WTC11 (cell line): ENCODE data around the gene COBL. TPM values are rescaled to one million over a fixed set of nuclear protein-coding genes. Genes with fewer than 3 reads are reported as not detected.

Experiments used
- ATAC-seq: fragments of 200-7000 bp; cut with Tn5 transposase; 2 replicates; pipeline ENCODE4 v1.10.0; 2021; ENCODE audit warnings: mild to moderate bottlenecking, moderate library complexity
- CTCF ChIA-PET: fragments of 300-600 bp; sonication (Branson Sonifier 250); formaldehyde crosslinking; loops from one replicate; lab custom pipeline; 2021; ENCODE audit warnings: antibody characterized with exemption; lab: Charles Lee
- POLR2A ChIA-PET: fragments of 350-600 bp; sonication (Branson Sonifier 250); formaldehyde crosslinking; loops from one replicate; lab custom pipeline; 2021; ENCODE audit warnings: antibody characterized with exemption; lab: Charles Lee
- DNase-seq: peaks from one replicate; pipeline ENCODE4 v3.0.0; 2021; ENCODE audit warnings: low spot score
- H3K27ac Mint-ChIP-seq: 2 replicates; pipeline ENCODE4 v1.8.0; 2021; ENCODE audit warnings: mixed read lengths
- H3K27me3 Mint-ChIP-seq: 2 replicates; pipeline ENCODE4 v1.8.0; 2021; ENCODE audit warnings: low read depth, mild to moderate bottlenecking, moderate library complexity, mixed read lengths
- H3K36me3 Mint-ChIP-seq: 2 replicates; pipeline ENCODE4 v1.8.0; 2021; ENCODE audit warnings: mixed read lengths
- H3K4me1 Mint-ChIP-seq: 2 replicates; pipeline ENCODE4 v1.8.0; 2022; ENCODE audit warnings: mixed read lengths
- H3K4me3 Mint-ChIP-seq: 2 replicates; pipeline ENCODE4 v1.8.0; 2021; ENCODE audit warnings: mild to moderate bottlenecking, moderate library complexity, mixed read lengths
- H3K9me3 Mint-ChIP-seq: 2 replicates; pipeline ENCODE4 v1.8.0; 2021; ENCODE audit warnings: mixed read lengths
- E2F4 ChIP-seq: sonication (generic); formaldehyde crosslinking; IDR thresholded peaks from 2 replicates; pipeline ENCODE4 v1.8.1; 2022; ENCODE audit warnings: low read depth, mild to moderate bottlenecking, moderate library complexity, missing genetic modification reagents, borderline replicate concordance
- ERG ChIP-seq: fragments of 250-450 bp; sonication (Bioruptor Pico); IDR thresholded peaks from 2 replicates; pipeline ENCODE4 v1.8.0; 2021; ENCODE audit warnings: mild to moderate bottlenecking
- FOXJ3 ChIP-seq: sonication (generic); formaldehyde crosslinking; IDR thresholded peaks from 2 replicates; pipeline ENCODE4 v1.9.0; 2021; ENCODE audit warnings: missing genetic modification reagents, mild to moderate bottlenecking, borderline replicate concordance
- FOXP1 ChIP-seq: sonication (generic); formaldehyde crosslinking; IDR thresholded peaks from 2 replicates; pipeline ENCODE4 v1.8.0; 2022; ENCODE audit warnings: missing genetic modification reagents, mild to moderate bottlenecking, moderate library complexity, borderline replicate concordance
- JAZF1 ChIP-seq: fragments of 250-450 bp; sonication (Bioruptor Pico); IDR thresholded peaks from 2 replicates; pipeline ENCODE4 v1.9.0; 2021; ENCODE audit warnings: moderate library complexity, mild to moderate bottlenecking, inconsistent platforms
- JUN ChIP-seq: sonication (generic); formaldehyde crosslinking; IDR thresholded peaks from 2 replicates; pipeline ENCODE4 v1.8.0; 2023; ENCODE audit warnings: mild to moderate bottlenecking, missing genetic modification reagents
- MXD4 ChIP-seq: fragments of 250-450 bp; sonication (Bioruptor Pico); IDR thresholded peaks from 2 replicates; pipeline ENCODE4 v1.8.0; 2021; ENCODE audit warnings: mild to moderate bottlenecking, moderate library complexity, borderline replicate concordance
- NFE2L1 ChIP-seq: sonication (generic); formaldehyde crosslinking; IDR thresholded peaks from 2 replicates; pipeline ENCODE4 v1.8.1; 2023; ENCODE audit warnings: missing genetic modification reagents
- NFYB ChIP-seq: sonication (generic); formaldehyde crosslinking; conservative IDR thresholded peaks from 2 replicates; pipeline ENCODE4 v1.8.0; 2022; ENCODE audit warnings: low read depth, missing genetic modification reagents
- OVOL2 ChIP-seq: fragments of 250-450 bp; sonication (Bioruptor Pico); IDR thresholded peaks from 2 replicates; pipeline ENCODE4 v1.9.0; 2021; ENCODE audit warnings: mild to moderate bottlenecking, borderline replicate concordance
- PREB ChIP-seq: sonication (generic); formaldehyde crosslinking; IDR thresholded peaks from 2 replicates; pipeline ENCODE4 v1.8.1; 2022; ENCODE audit warnings: mild to moderate bottlenecking, missing genetic modification reagents, moderate library complexity, borderline replicate concordance
- RELA ChIP-seq: sonication (generic); formaldehyde crosslinking; IDR thresholded peaks from 2 replicates; pipeline ENCODE4 v1.8.1; 2022; ENCODE audit warnings: missing genetic modification reagents, mild to moderate bottlenecking, borderline replicate concordance
- RORB ChIP-seq: fragments of 250-450 bp; sonication (Bioruptor Pico); IDR thresholded peaks from 2 replicates; pipeline ENCODE4 v1.9.0; 2021; ENCODE audit warnings: mild to moderate bottlenecking
- SMAD3 ChIP-seq: sonication (generic); formaldehyde crosslinking; IDR thresholded peaks from 2 replicates; pipeline ENCODE4 v1.8.0; 2022; ENCODE audit warnings: missing genetic modification reagents, mild to moderate bottlenecking, borderline replicate concordance
- SOX15 ChIP-seq: fragments of 250-450 bp; sonication (Bioruptor Pico); IDR thresholded peaks from 2 replicates; pipeline ENCODE4 v1.9.0; 2021; ENCODE audit warnings: mild to moderate bottlenecking
- SP1 ChIP-seq: sonication (generic); formaldehyde crosslinking; conservative IDR thresholded peaks from 2 replicates; pipeline ENCODE4 v1.8.1; 2022; ENCODE audit warnings: missing genetic modification reagents
- ZBTB43 ChIP-seq: sonication (generic); formaldehyde crosslinking; IDR thresholded peaks from 2 replicates; pipeline ENCODE4 v1.8.1; 2023; ENCODE audit warnings: mild to moderate bottlenecking, missing genetic modification reagents
- ZNF317 ChIP-seq: sonication (generic); formaldehyde crosslinking; IDR thresholded peaks from 2 replicates; pipeline ENCODE4 v1.8.1; 2023; ENCODE audit warnings: low read depth, mild to moderate bottlenecking, moderate library complexity, missing genetic modification reagents, borderline replicate concordance
- total RNA-seq: library from RNA; stranded (reverse); gene quantifications from 3 replicates; pipeline ENCODE4 v1.2.3, GENCODE V29; 2021
- TF ChIP-seq, protein P1 (sequence below): sonication (generic); formaldehyde crosslinking; IDR thresholded peaks from 2 replicates; pipeline ENCODE4 v1.8.1; 2022; ENCODE audit warnings: mild to moderate bottlenecking, moderate library complexity, missing genetic modification reagents
- TF ChIP-seq, protein P2 (sequence below): sonication (generic); formaldehyde crosslinking; IDR thresholded peaks from 2 replicates; pipeline ENCODE4 v1.8.1; 2022; ENCODE audit warnings: missing genetic modification reagents, borderline replicate concordance
- TF ChIP-seq, protein P3 (sequence below): fragments of 250-450 bp; sonication (Bioruptor Pico); IDR thresholded peaks from 2 replicates; pipeline ENCODE4 v2.1.2; 2022; ENCODE audit warnings: mild to moderate bottlenecking, moderate library complexity

Gene COBL
- total RNA-seq, 1 experiment from 2014 or later = 36.5 TPM

DNA sequence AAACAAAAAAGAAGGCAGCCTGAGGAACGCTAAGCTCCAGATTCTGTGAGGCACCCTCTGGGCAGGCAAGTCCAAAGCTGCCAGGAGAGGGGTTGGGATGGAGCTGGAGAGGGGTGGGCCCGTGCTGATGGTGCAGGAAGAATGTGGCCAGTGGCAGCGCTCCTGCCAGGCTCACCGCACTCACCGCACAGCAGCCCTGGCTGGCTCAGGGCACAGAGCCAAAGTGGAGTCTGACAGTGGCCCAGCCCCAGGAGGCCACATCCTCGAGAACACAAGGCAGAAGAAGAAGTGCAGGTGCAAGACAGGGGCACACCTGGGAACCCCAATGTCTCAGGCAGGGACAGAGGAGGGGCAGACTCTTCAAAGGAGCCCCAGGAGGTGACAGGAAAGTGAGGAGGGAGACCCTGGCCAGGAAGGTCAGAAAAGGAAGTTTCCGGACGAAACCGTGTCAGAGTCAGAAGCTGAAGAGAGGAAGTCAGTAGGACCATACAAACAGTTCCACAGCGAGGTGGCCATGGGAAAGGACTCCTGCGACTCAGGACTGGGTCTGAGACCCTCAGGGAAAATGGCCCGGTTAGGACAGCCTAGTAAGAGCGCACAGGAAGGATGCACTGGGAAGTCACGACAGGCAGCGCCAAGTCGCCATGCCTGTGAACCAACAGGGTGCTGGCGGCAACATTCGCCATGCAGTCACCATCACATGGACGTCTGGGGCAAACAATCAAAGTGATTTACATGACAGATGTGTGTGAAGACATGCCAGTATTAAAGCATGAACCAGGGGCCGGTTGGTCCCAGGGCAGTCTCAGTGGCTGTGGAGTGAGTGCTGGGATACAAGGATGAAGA, 54.4 kb downstream of the COBL start:
- Mint-ChIP-seq H3K27ac (no peak overlapping the region; the same call in 1 of the 2 replicates), H3K4me3 (no peak overlapping the region), H3K27me3 (no peaks in the 10 kb centered on the region), H3K36me3 (no peaks in the 10 kb centered on the region), H3K9me3 (no peaks in the 10 kb centered on the region), H3K4me1 (peaks cover 32% of the 10 kb centered on the region)
- ATAC-seq (no peak), DNase-seq (no peak)
- CTCF ChIA-PET = interaction anchor here (0.6 to 2.8 kb wide), 4 partner anchors 13 to 105 kb away, joined by 3 to 11 read pairs (median 4); no protein-coding TSS in a partner anchor
- no peak for TF ChIP-seq ZNF317 (CRISPR knock-in tag)
- POLR2A ChIA-PET = no interaction called here

GRCh38 chr7:51261117-51261835, 55.3 kb downstream of the COBL start:
- peak overlapping the region; percentile 54 for H3K27ac Mint-ChIP-seq
- H3K4me3 Mint-ChIP-seq = no peak overlapping the region
- H3K4me1 Mint-ChIP-seq = peaks cover 30% of the 10 kb centered on the region
- ATAC-seq = no peak
- no peaks in the 10 kb centered on the region for H3K27me3 Mint-ChIP-seq
- H3K9me3 Mint-ChIP-seq = no peaks in the 10 kb centered on the region
- ChIA-PET CTCF (interaction anchor here (1.3 to 2.8 kb wide), 2 partner anchors 12 to 106 kb away, joined by 3 to 11 read pairs; no protein-coding TSS in a partner anchor), POLR2A (interaction anchor here (0.6 kb wide), 1 partner anchor 12 kb away, joined by 3 read pairs; no protein-coding TSS in a partner anchor)
- no peak for TF ChIP-seq JAZF1 (CRISPR knock-in tag)
- TF ChIP-seq SP1 = no peak
- TF ChIP-seq RELA (CRISPR knock-in tag) = no peak
- TF ChIP-seq FOXJ3 (CRISPR knock-in tag) = no peak
- TF ChIP-seq NFYB = no peak
- TF ChIP-seq SOX15 = no peak
- TF ChIP-seq, protein P1, sequence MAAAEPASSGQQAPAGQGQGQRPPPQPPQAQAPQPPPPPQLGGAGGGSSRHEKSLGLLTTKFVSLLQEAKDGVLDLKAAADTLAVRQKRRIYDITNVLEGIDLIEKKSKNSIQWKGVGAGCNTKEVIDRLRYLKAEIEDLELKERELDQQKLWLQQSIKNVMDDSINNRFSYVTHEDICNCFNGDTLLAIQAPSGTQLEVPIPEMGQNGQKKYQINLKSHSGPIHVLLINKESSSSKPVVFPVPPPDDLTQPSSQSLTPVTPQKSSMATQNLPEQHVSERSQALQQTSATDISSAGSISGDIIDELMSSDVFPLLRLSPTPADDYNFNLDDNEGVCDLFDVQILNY = no peak
- TF ChIP-seq SMAD3 (CRISPR knock-in tag) = no peak
- TF ChIP-seq ERG (CRISPR knock-in tag) = no peak
- no peak for TF ChIP-seq MXD4 (CRISPR knock-in tag)
- TF ChIP-seq, protein P2, sequence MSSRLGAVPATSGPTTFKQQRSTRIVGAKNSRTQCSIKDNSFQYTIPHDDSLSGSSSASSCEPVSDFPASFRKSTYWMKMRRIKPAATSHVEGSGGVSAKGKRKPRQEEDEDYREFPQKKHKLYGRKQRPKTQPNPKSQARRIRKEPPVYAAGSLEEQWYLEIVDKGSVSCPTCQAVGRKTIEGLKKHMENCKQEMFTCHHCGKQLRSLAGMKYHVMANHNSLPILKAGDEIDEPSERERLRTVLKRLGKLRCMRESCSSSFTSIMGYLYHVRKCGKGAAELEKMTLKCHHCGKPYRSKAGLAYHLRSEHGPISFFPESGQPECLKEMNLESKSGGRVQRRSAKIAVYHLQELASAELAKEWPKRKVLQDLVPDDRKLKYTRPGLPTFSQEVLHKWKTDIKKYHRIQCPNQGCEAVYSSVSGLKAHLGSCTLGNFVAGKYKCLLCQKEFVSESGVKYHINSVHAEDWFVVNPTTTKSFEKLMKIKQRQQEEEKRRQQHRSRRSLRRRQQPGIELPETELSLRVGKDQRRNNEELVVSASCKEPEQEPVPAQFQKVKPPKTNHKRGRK (CRISPR knock-in tag) = no peak
- TF ChIP-seq, protein P3, sequence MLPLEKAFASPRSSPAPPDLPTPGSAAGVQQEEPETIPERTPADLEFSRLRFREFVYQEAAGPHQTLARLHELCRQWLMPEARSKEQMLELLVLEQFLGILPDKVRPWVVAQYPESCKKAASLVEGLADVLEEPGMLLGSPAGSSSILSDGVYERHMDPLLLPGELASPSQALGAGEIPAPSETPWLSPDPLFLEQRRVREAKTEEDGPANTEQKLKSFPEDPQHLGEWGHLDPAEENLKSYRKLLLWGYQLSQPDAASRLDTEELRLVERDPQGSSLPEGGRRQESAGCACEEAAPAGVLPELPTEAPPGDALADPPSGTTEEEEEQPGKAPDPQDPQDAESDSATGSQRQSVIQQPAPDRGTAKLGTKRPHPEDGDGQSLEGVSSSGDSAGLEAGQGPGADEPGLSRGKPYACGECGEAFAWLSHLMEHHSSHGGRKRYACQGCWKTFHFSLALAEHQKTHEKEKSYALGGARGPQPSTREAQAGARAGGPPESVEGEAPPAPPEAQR (CRISPR knock-in tag) = no peak
- no peak for TF ChIP-seq RORB
- no peaks in the 10 kb centered on the region for H3K36me3 Mint-ChIP-seq
- DNase-seq = no peak

DNA sequence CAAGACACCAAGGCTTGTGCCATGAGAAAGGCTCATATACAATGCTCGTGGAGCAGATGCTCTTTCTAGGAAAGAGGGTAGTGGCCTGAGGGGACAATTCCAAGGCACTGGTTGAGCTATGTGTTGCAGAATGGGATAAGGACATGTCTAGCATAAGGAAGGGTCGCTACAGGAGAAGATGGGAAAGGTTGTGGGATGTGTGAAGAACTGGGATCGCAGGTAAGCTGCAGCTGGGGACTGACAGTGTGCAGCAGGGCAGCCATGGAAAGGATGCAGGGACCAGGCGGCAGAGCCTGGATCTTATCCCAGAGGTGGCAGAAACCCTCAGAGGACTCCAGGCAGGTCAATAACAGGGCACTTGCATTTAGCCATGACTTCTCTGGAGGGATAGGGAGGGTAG, 56.1 kb downstream of the COBL start:
- ATAC-seq (no peak), DNase-seq (no peak)
- ChIA-PET CTCF (no interaction called here), POLR2A (interaction anchor here (0.6 kb wide), 1 partner anchor 13 kb away, joined by 3 read pairs; no protein-coding TSS in a partner anchor)
- Mint-ChIP-seq H3K36me3 (no peaks in the 10 kb centered on the region), H3K27ac (no peak overlapping the region), H3K27me3 (no peaks in the 10 kb centered on the region), H3K4me1 (peaks cover 36% of the 10 kb centered on the region), H3K9me3 (no peaks in the 10 kb centered on the region), H3K4me3 (no peak overlapping the region)
- TF ChIP-seq NFE2L1 (no peak), PREB (CRISPR knock-in tag) (no peak), JUN (CRISPR knock-in tag) (no peak), FOXP1 (CRISPR knock-in tag) (no peak), OVOL2 (CRISPR knock-in tag) (no peak), E2F4 (CRISPR knock-in tag) (no peak), ZBTB43 (CRISPR knock-in tag) (no peak)
